H9 (cell line): ENCODE data around the gene MTARC1. TPM values are rescaled to one million over a fixed set of nuclear protein-coding genes. Genes with fewer than 3 reads are reported as not detected.

Experiments used
- DNase-seq: peaks from one replicate; pipeline ENCODE4 v3.0.0-alpha.2; 2017
- H2AFZ ChIP-seq: one replicate; pipeline ENCODE4 v1.6.1; 2013; ENCODE audit warnings: mild to moderate bottlenecking, low read length, control low read depth, moderate library complexity
- H2AK5ac ChIP-seq: 2 replicates; pipeline ENCODE4 v1.6.1; 2013; ENCODE audit warnings: low read length, control low read depth, mixed read lengths; ENCODE audit not compliant: insufficient read length
- H2BK120ac ChIP-seq: one replicate; pipeline ENCODE4 v1.6.1; 2013; ENCODE audit warnings: low read depth, mild to moderate bottlenecking, low read length, control low read depth, inconsistent platforms; ENCODE audit not compliant: poor library complexity, severe bottlenecking
- H2BK12ac ChIP-seq: 2 replicates; pipeline ENCODE4 v1.6.1; 2013; ENCODE audit warnings: low read length, control low read depth, mixed read lengths, low read depth; ENCODE audit not compliant: insufficient read length
- H2BK15ac ChIP-seq: 2 replicates; pipeline ENCODE4 v1.6.1; 2013; ENCODE audit warnings: low read depth, low read length, control low read depth
- H2BK20ac ChIP-seq: one replicate; pipeline ENCODE4 v1.6.1; 2013; ENCODE audit warnings: low read depth, mild to moderate bottlenecking, low read length, control low read depth, inconsistent platforms; ENCODE audit not compliant: poor library complexity, severe bottlenecking
- H2BK5ac ChIP-seq: 2 replicates; pipeline ENCODE4 v1.6.1; 2013; ENCODE audit warnings: low read length, control low read depth, mixed read lengths; ENCODE audit not compliant: insufficient read length
- H3K14ac ChIP-seq: 2 replicates; pipeline ENCODE4 v1.6.1; 2013; ENCODE audit warnings: low read length, control low read depth; ENCODE audit not compliant: insufficient read depth
- H3K18ac ChIP-seq: 2 replicates; pipeline ENCODE4 v1.6.1; 2013; ENCODE audit warnings: low read depth, mild to moderate bottlenecking, mixed read lengths, low read length, control low read depth; ENCODE audit not compliant: insufficient read length
- H3K23ac ChIP-seq: 2 replicates; pipeline ENCODE4 v1.6.1; 2013; ENCODE audit warnings: low read length, control low read depth, mixed read lengths, low read depth; ENCODE audit not compliant: insufficient read length
- H3K23me2 ChIP-seq: 2 replicates; pipeline ENCODE4 v1.6.1; 2013; ENCODE audit warnings: low read depth, mild to moderate bottlenecking, mixed read lengths, low read length, control low read depth; ENCODE audit not compliant: insufficient read length, poor library complexity, severe bottlenecking
- H3K27ac ChIP-seq: 2 replicates; pipeline ENCODE4 v1.5.1; 2013; ENCODE audit warnings: low read length, control low read depth, mixed read lengths, low read depth; ENCODE audit not compliant: insufficient read length
- H3K27me3 ChIP-seq: 2 replicates; pipeline ENCODE4 v1.6.1; 2013; ENCODE audit warnings: low read length, control low read depth, inconsistent platforms; ENCODE audit not compliant: insufficient read depth
- H3K4ac ChIP-seq: 2 replicates; pipeline ENCODE4 v1.6.1; 2013; ENCODE audit warnings: low read depth, mild to moderate bottlenecking, control low read depth, inconsistent platforms, low read length, moderate library complexity
- H3K4me1 ChIP-seq: 2 replicates; pipeline ENCODE4 v1.6.1; 2013; ENCODE audit warnings: low read length, control low read depth, inconsistent platforms; ENCODE audit not compliant: insufficient read depth
- H3K4me2 ChIP-seq: 2 replicates; pipeline ENCODE4 v1.6.1; 2013; ENCODE audit warnings: low read length, control low read depth, mixed read lengths; ENCODE audit not compliant: insufficient read length, insufficient read depth
- H3K56ac ChIP-seq: 2 replicates; pipeline ENCODE4 v1.6.1; 2013; ENCODE audit warnings: low read depth, mild to moderate bottlenecking, mixed read lengths, low read length, control low read depth; ENCODE audit not compliant: insufficient read length
- H3K79me1 ChIP-seq: 2 replicates; pipeline ENCODE4 v1.6.1; 2013; ENCODE audit warnings: low read depth, mild to moderate bottlenecking, moderate library complexity, low read length, control low read depth, inconsistent platforms; ENCODE audit not compliant: insufficient read depth, poor library complexity, severe bottlenecking
- H3K79me2 ChIP-seq: 2 replicates; pipeline ENCODE4 v1.6.1; 2013; ENCODE audit warnings: low read length, control low read depth, inconsistent platforms; ENCODE audit not compliant: insufficient read depth
- H3K9ac ChIP-seq: 2 replicates; pipeline ENCODE4 v1.6.1; 2013; ENCODE audit warnings: low read length, control low read depth, mixed read lengths; ENCODE audit not compliant: insufficient read length; ENCODE audit errors: extremely low read depth
- H3K9me3 ChIP-seq: one replicate; pipeline ENCODE4 v1.6.1; 2013; ENCODE audit warnings: low read depth, low read length, inconsistent platforms; ENCODE audit not compliant: control insufficient read depth
- H3T11ph ChIP-seq: one replicate; pipeline ENCODE4 v1.6.1; 2013; ENCODE audit warnings: mild to moderate bottlenecking, low read length, control low read depth, inconsistent platforms
- H4K20me1 ChIP-seq: one replicate; pipeline ENCODE4 v1.6.1; 2013; ENCODE audit not compliant: control insufficient read depth, insufficient read length, insufficient read depth
- H4K5ac ChIP-seq: 2 replicates; pipeline ENCODE4 v1.6.1; 2013; ENCODE audit warnings: low read depth, mild to moderate bottlenecking, mixed read lengths, low read length, control low read depth; ENCODE audit not compliant: insufficient read length
- H4K8ac ChIP-seq: replicated peaks from 2 replicates; pipeline ENCODE4 v1.6.1; 2013; ENCODE audit warnings: low read length, control low read depth, mixed read lengths, low read depth; ENCODE audit not compliant: insufficient read length
- H4K91ac ChIP-seq: 2 replicates; pipeline ENCODE4 v1.6.1; 2013; ENCODE audit warnings: low read depth, mild to moderate bottlenecking, moderate library complexity, mixed read lengths, low read length, control low read depth; ENCODE audit not compliant: insufficient read length
- H3K27ac Mint-ChIP-seq, 3 experiments: 2 replicates in 2 of 3; 3 replicates in 1 of 3; pipeline ENCODE4 v1.8.0; 2020 to 2021; ENCODE audit warnings: mixed read lengths in 3 of 3, mild to moderate bottlenecking in 1 of 3, moderate library complexity in 1 of 3
- H3K27me3 Mint-ChIP-seq: 2 replicates; pipeline ENCODE4 v1.8.0; 2021; ENCODE audit warnings: low read depth, mild to moderate bottlenecking, moderate library complexity, mixed read lengths
- H3K36me3 Mint-ChIP-seq, 3 experiments: 2 replicates in 2 of 3; 3 replicates in 1 of 3; pipeline ENCODE4 v1.8.0; 2020 to 2021; ENCODE audit warnings: low read depth in 3 of 3, mixed read lengths in 3 of 3; ENCODE audit not compliant: insufficient read depth in 1 of 3
- H3K4me1 Mint-ChIP-seq, 2 experiments: 2 replicates each; pipeline ENCODE4 v1.8.0; 2020; ENCODE audit warnings: mixed read lengths in 2 of 2
- H3K4me3 Mint-ChIP-seq, 2 experiments: 2 replicates in 1 of 2; 3 replicates in 1 of 2; pipeline ENCODE4 v1.8.0; 2020 to 2021; ENCODE audit warnings: mild to moderate bottlenecking in 2 of 2, mixed read lengths in 2 of 2, moderate library complexity in 1 of 2
- H3K9me3 Mint-ChIP-seq, 2 experiments: 2 replicates in 1 of 2; 3 replicates in 1 of 2; pipeline ENCODE4 v1.8.0; 2020; ENCODE audit warnings: mild to moderate bottlenecking in 2 of 2, mixed read lengths in 2 of 2, moderate library complexity in 1 of 2
- CTCF ChIP-seq: fragments of 200-600 bp; sonication (generic); conservative IDR thresholded peaks from 3 replicates; pipeline ENCODE4 v1.8.0; 2021; ENCODE audit warnings: antibody characterized with exemption, mild to moderate bottlenecking
- WGBS: extraction: QIAGEN DNeasy Blood & Tissue Kit; methylation state at CpG from one replicate; pipeline ENCODE4 v1.1.7; 2013; ENCODE audit warnings: missing lambda C conversion rate, low lambda C conversion rate, mixed read lengths; ENCODE audit not compliant: insufficient read length; ENCODE audit errors: extremely low coverage; 5-methylcytosine and 5-hydroxymethylcytosine counted together
- total RNA-seq: library from RNA; stranded (reverse); gene quantifications from 2 replicates; pipeline ENCODE4 v1.2.1, GENCODE V29; 2021

Gene MTARC1
- total RNA-seq, 1 experiment from 2014 or later, result 33.7 TPM

- Histone ChIP-seq H3K4ac (no peak overlapping the region), H3K23ac (no peak overlapping the region), H3K27me3 (no peaks in the 10 kb centered on the region), H3K14ac (no peak overlapping the region), H2BK12ac (no peak overlapping the region), H4K91ac (no peak overlapping the region), H2AK5ac (no peak overlapping the region), H3K9me3 (no peaks in the 10 kb centered on the region), H3K4me1 (peaks cover 5% of the 10 kb centered on the region; the same call in 1 of the 2 replicates), H2BK20ac (no peak overlapping the region), H4K5ac (no peak overlapping the region), H2BK120ac (no peak overlapping the region), H3K56ac (no peak overlapping the region), H4K20me1 (no peaks in the 10 kb centered on the region), H3T11ph (no peak overlapping the region), H3K79me1 (no peaks in the 10 kb centered on the region), H2AFZ (no peak overlapping the region), H2BK5ac (no peak overlapping the region), H4K8ac (no peak overlapping the region), H3K9ac (no peak overlapping the region), H2BK15ac (no peak overlapping the region), H3K79me2 (no peaks in the 10 kb centered on the region), H3K18ac (no peak overlapping the region), H3K23me2 (no peaks in the 10 kb centered on the region), H3K4me2 (no peak overlapping the region), H3K27ac (no peak overlapping the region)
- Mint-ChIP-seq H3K9me3 (peaks cover 0 to 3% of the 10 kb centered on the region in 2 experiments; a peak in 1 of 5 replicates), H3K4me3 (no peak overlapping the region), H3K4me1 (peaks cover 16 to 20% of the 10 kb centered on the region in 2 experiments), H3K27me3 (no peaks in the 10 kb centered on the region), H3K27ac (peak overlapping the region in 1 of 3 experiments; percentile 65; a peak in 1 of 7 replicates), H3K36me3 (peaks cover 29 to 57% (median 53%) of the 10 kb centered on the region in 3 experiments)
- DNase-seq, result no peak
- TF ChIP-seq CTCF, result no peak
- no CpG with 5 or more reads among the region's 1 CpG for WGBS
Observed at GRCh38 chr1:220817907-220818306, 31.2 kb downstream of the MTARC1 start.
